GM19025 (cell line): ENCODE measurements around the gene PLBD2.
A peak's percentile ranks its signal among the peaks of the same experiment; 100 is the strongest.
"Not testable (repeated sequence)": the region's sequence is repeated elsewhere in the genome, so short reads cannot be mapped to it uniquely, and the experiment has no call there.

Source experiments
- ATAC-seq: cut with Tn5 transposase; IDR thresholded peaks from one replicate; pipeline ENCODE4 v1.9.1; 2021; ENCODE audit warnings: mild to moderate bottlenecking, low read depth, moderate library complexity; ENCODE audit not compliant: unreplicated experiment

Gene PLBD2

GRCh38 chr12:113333877-113334785 lies 24.3 kb upstream of the PLBD2 start:
- ATAC-seq: peak; percentile 6

DNA sequence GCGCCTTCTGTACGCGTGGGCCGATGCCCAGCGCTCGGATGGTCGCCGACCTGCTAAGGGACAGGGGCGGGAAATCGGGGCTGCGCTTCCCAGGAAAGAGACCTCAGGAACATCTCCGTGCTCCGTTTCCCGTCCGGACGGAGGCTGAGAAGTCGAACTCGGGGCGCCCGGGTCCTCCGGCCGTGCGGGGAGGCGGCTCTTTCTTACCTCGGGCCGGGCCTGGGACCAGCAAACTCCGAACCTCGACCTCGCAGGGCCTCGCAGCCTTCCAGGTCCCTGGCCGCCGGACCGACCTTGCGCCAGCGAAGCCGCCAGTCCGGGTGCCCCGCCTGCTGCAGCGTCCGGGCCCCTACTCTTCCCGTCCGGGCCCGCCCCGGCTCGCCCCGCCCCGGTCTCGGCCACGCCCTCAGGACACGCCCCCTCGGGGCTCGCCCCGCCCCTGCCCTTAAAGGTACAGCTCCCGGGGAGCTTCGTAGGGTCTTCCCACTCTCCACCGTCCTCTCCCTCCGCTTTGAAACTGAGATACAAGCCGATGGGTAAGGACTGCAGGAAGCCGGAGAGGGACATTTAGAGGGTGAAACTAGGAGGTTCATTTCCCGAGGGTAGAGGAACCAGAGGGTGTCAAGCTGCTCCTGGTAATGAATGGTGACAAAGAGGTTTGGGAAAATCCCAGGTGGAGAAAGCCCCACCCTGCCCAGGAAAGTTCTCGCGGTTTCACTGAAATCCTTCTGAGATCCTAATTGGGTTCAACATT lies 23.4 kb upstream of the PLBD2 start, which contains the start of gene SLC8B1:
Gene SLC8B1, minus strand, starts transcription at position 324 of the 754 bp plus-strand sequence. CDS start 2,231 bp downstream, outside the sequence.
- peak; percentile 97 for ATAC-seq

- no peak for ATAC-seq
Observed at GRCh38 chr12:113339540-113339939, 18.8 kb upstream of the PLBD2 start.

DNA sequence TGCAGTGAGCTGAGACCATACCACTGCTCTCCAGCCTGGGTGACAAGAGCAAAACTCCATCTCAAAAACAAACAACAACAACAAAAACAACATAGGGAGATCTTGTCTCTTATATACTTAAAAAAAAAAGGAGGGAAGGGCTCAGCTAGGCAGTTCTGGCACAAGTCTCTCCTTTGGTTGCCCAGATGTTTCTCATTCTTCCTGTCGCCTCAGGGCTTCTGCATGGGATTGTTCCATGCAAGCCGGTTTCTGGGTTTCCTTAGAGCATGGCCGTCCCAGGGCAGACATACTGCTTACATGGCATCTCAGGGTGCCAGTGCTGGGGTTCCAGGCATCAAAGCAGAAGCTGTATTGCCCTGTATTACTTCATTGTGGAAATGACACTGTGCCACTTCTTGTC lies 18.3 kb upstream of the PLBD2 start:
- ATAC-seq: no peak

DNA sequence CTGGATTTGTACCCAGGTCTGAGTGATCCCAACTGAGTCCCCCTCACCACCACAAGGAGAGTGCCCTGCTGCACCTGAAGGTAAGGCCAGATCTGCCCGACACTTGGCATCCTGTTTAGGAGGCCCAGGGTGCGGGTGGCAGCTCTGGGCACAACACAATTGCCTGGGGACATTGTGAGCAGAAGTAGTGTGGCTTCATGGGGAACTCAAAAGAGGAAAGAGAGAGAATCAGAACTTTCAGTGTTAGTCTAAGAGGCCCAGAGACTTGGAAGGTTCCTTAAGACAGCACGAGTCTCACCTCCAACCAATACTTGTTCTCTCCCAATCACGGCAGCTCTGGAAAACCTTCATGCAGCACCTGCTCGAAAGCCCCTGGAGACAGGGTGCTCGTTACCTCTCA lies 16.9 kb upstream of the PLBD2 start:
- ATAC-seq: no peak

- ATAC-seq: no peak
Observed at GRCh38 chr12:113345318-113345717, 13.1 kb upstream of the PLBD2 start.

GRCh38 chr12:113346353-113346752 lies 12.0 kb upstream of the PLBD2 start:
- no peak for ATAC-seq

DNA sequence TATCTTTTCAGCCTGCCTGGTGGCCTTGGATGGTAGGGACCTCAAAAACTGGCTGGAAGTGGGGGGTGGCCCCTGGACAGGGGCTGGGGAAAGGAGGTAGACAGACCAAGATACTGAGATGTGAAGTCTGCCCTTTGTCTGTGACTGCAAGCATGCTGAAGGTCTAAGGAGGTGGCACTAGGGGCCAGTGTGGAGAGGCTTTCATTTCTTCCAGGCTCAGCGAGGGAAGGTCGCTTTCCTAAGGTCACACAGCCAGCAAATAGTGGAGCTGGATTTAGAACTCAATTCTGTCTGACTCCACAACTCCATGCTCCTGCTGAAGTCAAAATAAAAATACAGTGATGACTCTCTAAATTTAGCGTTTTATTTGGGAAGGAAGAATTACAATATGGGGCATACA lies 11.3 kb upstream of the PLBD2 start:
- ATAC-seq: no peak

- ATAC-seq: no peak
Observed at GRCh38 chr12:113347892-113348291, 10.5 kb upstream of the PLBD2 start.

- no peak for ATAC-seq
Observed at GRCh38 chr12:113348849-113349536, 9.4 kb upstream of the PLBD2 start.

DNA sequence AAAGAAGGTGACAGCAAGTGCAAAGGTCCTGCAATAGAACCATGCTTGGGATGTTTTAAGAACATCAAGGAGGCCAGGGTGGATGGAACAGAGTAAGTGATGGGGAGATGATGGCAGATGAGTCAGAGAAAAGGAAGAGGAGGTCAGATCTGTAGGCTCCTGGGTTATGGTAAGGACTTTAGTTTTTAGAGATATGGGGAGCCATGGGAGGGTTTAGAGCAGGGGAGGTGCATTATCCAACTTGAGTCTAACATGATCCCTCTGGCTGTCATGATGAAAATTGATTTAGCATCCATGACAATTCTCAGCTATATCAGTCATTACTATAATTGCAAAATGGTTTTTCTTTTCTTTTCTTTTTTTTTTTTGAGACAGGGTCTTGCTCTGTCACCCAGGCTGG lies 7.3 kb upstream of the PLBD2 start:
- no peak for ATAC-seq

DNA sequence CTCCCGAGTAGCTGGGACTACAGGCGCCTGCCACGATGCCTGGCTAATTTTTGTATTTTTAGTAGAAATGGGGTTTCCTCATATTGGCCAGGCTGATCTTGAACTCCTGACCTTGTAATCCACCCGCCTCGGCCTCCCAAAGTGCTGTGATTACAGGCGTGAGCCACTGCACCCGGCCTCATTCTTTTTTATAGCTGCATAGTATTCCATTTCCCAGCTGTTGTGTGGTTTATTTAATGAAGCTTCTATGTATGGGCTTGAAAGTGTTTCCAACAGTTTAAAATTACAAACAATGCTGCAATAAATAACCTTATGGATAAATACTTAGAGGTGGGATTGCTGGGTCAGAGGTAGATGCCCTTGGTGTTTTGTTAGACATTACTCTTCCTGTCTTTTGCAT lies 4.2 kb upstream of the PLBD2 start:
- ATAC-seq: not testable (repeated sequence)

DNA sequence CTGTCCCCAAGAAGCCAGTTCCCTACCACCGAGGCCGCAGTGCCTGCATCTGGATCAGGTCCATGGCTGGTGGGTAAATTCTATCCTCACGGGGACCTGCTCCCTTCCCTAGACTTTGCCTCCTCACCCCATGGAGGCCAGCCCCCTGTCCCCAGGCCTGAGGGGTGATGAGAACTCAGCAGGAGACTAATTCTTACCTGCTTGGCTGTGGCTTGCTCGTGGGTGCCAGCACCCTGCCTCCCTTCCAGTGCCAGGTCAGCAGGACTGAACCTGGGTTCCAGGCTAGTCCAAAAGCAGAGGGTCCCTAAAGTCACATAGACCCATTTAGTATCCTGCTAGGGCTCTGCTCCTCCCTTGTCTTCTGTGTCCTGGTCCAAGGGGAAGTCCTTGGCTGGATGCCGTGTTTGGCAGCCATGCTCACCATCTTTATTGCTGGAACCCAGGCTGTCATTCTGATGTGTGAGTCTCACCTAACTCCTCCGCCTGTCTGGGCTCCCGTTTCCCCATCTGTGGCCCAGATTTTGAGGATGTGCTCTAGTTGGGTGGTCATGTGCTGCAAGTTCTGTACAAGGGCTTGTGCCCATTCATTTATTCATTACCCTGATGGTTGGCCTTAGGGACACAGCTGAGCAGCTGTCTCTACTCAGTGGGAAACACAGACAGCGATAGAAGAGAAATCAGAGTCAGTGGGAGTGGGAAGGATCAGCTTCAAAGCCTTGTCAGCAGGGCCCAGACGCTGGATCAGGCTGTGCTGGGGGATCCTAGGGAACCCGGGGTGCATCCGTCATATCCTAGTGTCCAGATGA lies 949 bp downstream of the PLBD2 start:
- no peak for ATAC-seq

GRCh38 chr12:113359939-113360748 lies 1.8 kb downstream of the PLBD2 start:
- ATAC-seq: no peak

DNA sequence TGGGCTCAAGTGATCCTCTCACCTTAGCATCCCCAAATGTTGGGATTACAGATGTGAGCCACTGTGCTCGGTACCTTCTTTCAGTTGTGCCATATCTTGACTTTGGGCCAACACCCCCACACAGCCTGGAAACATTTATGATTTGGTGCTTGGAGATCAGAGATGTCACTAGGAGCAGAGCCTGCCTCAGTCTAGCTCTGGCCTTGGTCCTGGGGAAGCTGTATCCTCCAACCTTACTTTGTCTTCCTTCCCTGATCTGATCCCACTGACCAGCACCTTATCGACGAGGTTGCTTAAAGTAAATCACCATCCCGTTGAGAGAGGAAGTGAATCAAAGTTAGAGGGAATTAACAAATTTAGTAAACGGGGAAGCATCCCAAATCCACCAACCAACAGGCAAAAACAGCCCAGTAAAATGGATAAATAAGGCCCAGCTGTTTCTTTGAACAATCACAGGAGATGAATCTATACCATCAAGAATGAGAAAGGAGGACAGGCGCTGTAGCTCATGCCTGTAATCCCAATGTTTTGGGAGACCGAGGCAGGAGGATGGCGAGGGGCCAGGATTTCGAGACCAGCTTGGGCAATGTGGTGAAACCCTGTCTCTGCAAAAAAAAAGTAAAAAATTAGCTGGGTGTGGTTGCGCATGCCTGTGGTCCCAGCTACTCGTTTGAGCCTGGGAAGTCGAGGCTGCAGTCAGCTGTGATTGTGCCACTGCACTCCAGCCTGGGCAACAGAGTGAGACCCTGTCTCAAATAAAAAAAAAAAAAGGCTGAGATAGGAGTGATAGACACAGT lies 3.4 kb downstream of the PLBD2 start:
- no peak for ATAC-seq

- ATAC-seq: no peak
Observed at GRCh38 chr12:113364698-113365097, 6.3 kb downstream of the PLBD2 start.

DNA sequence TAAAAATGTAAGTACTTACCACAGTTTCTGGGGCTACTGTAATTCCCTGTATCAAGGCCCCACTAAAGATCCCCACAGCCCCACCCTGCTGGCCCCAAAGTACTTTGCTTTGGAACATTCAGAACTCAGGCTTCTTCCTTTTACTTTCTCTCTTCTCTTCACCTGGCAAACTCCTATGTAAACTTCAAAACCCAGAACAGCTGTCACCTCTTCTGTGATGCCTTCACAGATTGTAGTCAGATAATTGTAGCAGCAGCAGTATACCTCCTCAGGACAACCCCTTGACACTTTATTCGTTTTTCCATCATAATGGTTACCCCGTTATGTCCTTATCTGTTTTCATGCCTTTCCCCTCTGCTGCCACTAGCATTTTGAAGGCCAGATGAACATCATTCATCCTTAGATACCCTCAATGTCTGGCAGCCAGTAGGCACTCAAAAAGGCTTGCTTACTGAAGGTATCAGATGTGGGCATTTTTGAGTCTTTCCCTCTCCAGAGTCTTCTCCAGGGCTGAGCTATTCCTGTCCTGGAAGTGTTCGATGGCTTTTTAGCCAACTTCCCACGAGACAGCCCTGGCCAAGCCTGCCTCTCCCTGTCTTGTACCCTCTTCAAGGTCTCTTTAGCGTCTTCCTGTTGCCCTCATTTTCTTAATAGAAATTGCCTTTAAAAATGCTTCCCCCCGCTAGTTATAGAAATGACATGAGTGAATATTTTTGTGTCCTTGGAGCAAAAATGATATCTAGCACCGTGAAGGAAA lies 7.4 kb downstream of the PLBD2 start:
- no peak for ATAC-seq

- ATAC-seq: no peak
Observed at GRCh38 chr12:113366827-113367226, 8.4 kb downstream of the PLBD2 start.
